ENCODE data around the gene GORAB.

The GORAB gene

DNA sequence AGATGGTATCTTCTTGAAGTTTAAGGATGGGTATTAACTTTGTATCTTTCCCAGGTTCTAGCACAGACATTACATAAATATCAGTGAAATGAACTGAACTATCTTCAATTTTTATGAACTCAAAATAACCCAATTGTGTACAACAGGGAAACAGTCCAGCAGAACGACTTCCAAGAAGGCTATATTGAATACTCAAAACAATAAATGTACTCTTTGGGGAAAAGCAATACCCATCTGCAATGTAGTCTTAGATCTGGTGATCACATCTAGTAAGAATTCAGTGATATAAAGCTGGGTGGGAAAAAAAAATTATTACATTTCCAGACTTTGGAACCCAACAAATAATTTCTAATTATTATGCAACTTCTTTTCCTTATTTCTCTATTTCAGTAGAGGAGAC is 33.1 kb upstream of the GORAB start:
- TF ChIP-seq, protein P1, sequence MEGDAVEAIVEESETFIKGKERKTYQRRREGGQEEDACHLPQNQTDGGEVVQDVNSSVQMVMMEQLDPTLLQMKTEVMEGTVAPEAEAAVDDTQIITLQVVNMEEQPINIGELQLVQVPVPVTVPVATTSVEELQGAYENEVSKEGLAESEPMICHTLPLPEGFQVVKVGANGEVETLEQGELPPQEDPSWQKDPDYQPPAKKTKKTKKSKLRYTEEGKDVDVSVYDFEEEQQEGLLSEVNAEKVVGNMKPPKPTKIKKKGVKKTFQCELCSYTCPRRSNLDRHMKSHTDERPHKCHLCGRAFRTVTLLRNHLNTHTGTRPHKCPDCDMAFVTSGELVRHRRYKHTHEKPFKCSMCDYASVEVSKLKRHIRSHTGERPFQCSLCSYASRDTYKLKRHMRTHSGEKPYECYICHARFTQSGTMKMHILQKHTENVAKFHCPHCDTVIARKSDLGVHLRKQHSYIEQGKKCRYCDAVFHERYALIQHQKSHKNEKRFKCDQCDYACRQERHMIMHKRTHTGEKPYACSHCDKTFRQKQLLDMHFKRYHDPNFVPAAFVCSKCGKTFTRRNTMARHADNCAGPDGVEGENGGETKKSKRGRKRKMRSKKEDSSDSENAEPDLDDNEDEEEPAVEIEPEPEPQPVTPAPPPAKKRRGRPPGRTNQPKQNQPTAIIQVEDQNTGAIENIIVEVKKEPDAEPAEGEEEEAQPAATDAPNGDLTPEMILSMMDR (IDR thresholded peaks at IDR 0.05; ENCODE audit: low read depth, low read length) = no peak
- H3K4me3 ChIP-seq (replicated peaks in 1 of 2; ENCODE audit: low read depth in 2 of 2, low read length in 2 of 2) = no peak overlapping the region
- DNase-seq (ENCODE audit: low read depth in 2 of 2) = no peak

DNA sequence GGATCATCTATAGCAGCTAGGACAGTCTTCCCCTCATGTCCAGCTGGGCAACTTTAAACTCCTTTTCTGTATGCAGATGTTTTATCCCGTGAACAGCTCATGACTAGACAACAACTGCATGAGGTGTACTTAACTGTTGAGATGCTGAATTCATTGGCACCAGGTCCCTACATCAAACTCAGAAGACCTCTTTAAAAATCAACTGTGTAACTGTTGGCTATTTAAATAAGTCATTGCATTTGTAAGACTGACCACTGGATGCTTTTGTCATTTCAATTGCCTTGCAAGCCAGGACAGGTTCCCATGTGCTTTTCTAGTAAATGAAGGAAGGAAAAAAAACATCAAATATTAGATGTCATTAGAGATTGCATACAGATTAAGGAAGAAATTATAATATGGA is 28.3 kb upstream of the GORAB start:
- DNase-seq (ENCODE audit: low read depth in 2 of 2) = no peak
- no peak overlapping the region for H3K4me3 ChIP-seq (replicated peaks in 1 of 2; ENCODE audit: low read depth in 2 of 2, low read length in 2 of 2)
- TF ChIP-seq, protein P1 (IDR thresholded peaks at IDR 0.05; ENCODE audit: low read depth, low read length) = no peak

DNA sequence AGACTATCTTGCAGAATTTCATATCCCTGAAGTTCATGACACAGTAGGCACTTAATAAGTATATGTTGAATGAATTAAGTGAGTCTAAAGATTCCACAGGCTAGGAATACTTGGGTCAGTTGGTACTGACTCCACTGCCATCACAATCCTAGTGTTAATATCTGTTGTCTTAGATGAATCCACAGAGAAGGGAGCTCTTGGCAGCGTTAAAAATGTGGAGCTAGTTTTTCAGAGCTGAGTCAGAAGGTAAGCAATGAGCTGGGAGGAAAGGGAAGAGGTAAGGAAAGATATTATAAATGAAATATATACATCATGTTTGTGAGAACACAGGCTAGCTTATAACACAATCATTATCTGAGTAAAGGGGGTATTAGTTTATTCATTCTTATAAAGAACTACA is 21.8 kb upstream of the GORAB start:
- DNase-seq (ENCODE audit: low read depth in 2 of 2) = no peak
- H3K4me3 ChIP-seq (replicated peaks in 1 of 2; ENCODE audit: low read depth in 2 of 2, low read length in 2 of 2) = no peak overlapping the region
- TF ChIP-seq, protein P1 (IDR thresholded peaks at IDR 0.05; ENCODE audit: low read depth, low read length) = no peak

DNA sequence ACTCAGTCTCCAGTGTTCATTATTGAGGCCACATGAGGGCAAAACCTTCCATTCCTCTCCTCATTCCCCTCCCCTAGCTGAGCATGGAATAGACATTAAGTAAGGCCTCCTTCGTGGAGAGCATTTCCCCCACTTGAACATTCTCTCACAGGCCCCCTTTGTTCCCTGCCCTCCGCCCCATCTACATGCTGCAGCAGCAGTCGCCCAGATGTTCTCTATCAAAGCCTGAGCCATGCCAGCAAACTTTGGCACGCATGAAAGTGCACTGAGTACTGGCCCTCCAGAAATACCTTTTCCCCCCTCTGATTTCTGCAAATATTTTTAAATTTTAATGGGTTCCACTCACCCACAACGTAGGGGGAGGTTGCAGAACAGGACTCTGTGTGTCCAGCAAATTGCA is 20.9 kb upstream of the GORAB start:
- TF ChIP-seq, protein P1 (IDR thresholded peaks at IDR 0.05; ENCODE audit: low read depth, low read length) = no peak
- no peak overlapping the region for H3K4me3 ChIP-seq (replicated peaks in 1 of 2; ENCODE audit: low read depth in 2 of 2, low read length in 2 of 2)
- DNase-seq (ENCODE audit: low read depth in 2 of 2) = no peak

DNA sequence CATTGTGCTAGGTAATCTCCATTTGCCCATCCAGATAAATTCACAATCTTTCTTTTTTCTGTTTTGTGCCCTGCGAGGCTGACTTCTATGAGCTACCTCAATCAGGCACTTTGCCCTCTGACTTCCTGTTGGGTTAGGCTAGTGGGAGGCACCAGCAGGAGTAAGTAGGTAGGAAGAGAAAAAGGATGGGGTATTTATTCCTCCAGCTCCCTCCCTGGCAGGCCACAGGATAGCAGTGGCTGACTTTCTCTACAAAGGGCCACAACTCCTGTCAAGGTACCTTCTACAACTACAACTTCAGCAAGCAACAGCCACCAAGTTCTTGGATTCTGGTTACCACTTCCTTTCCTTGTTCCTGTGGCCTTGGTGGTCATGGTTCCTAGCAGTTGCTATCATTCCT is 18.8 kb upstream of the GORAB start:
- no peak for DNase-seq (ENCODE audit: low read depth in 2 of 2)
- TF ChIP-seq, protein P1 (IDR thresholded peaks at IDR 0.05; ENCODE audit: low read depth, low read length) = no peak
- H3K4me3 ChIP-seq (replicated peaks in 1 of 2; ENCODE audit: low read depth in 2 of 2, low read length in 2 of 2) = no peak overlapping the region

DNA sequence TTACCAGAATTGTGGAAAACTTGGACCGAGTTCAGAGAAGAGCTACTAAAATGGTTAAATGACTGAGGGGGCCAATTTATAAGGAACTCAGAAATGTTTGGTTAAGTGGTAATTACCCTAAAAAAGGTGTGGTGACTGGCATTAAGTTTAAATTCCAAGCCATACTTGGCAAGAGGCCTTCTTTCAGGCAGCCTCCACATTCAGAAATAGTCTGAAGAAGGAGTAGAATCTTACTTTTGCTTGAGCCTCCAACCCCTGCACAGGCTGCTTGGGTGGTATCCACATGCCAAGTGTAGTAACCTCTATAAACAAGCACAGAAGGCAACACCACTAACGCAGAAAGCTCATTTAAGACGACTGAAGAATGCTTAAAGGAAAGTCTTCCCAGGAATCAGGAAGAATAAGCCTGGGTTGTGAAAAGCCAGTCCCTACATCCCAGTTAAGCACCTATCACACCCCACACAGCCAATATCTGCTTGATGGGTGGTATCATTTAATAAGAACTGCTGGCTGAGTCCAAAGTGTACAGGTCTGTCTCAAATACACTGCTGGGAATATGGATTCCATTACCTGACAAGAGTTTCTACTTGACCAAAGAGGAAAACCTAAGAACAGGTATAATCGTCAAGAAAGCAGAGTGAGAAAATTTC is 13.7 kb upstream of the GORAB start:
- no peak overlapping the region for H3K4me3 ChIP-seq (replicated peaks in 1 of 2; ENCODE audit: low read depth in 2 of 2, low read length in 2 of 2)
- DNase-seq (ENCODE audit: low read depth in 2 of 2) = no peak
- TF ChIP-seq, protein P1 (IDR thresholded peaks at IDR 0.05; ENCODE audit: low read depth, low read length) = no peak

DNA sequence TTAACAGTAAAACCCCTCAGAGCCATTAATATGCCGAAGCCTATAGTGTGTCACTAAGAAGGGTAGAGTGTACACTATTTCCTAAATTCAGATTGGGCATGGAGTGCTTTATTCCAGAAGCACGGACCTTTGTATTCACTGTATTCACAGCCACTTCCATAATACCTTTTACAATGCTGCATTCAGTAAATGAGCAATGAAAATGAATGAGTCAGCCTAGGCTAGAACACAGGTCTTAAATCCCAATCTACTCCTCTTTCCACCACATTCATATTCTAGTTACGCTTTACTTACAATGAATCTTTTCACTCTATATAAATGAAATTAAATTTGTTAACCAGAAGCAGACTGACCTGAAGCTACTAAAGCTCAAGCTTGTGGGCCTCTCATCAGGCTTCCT is 13.0 kb upstream of the GORAB start:
- H3K4me3 ChIP-seq (replicated peaks in 1 of 2; ENCODE audit: low read depth in 2 of 2, low read length in 2 of 2) = no peak overlapping the region
- TF ChIP-seq, protein P1 (IDR thresholded peaks at IDR 0.05; ENCODE audit: low read depth, low read length) = no peak
- no peak for DNase-seq (ENCODE audit: low read depth in 2 of 2)

All from cardiac fibroblast (primary cell).